ENCODE data around the gene EIF4G3.

DNA sequence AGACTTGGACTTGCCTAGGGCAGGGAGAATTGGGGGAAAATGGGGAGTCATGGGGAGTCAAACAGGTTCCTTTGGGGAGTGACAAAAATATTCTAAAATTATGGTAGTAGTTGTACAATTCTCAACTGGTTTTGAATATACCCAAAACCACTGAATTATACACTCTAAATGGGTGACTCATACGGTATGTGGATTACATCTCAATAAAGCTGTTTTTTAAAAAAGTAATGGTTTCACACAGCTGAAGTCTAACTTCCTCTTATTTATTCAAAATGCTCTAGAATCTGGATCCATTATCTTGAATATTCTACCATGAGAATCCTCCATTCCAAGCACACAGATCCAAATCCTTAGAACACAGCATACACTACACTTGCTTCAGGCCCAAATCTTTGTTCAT is 11.1 kb downstream of the EIF4G3 start:
- TF ChIP-seq EZH2 (IDR thresholded peaks at IDR 0.05; ENCODE audit: borderline replicate concordance, insufficient read depth, low read depth, low read length, poor library complexity, severe bottlenecking), result no peak
- TF ChIP-seq, protein P1, sequence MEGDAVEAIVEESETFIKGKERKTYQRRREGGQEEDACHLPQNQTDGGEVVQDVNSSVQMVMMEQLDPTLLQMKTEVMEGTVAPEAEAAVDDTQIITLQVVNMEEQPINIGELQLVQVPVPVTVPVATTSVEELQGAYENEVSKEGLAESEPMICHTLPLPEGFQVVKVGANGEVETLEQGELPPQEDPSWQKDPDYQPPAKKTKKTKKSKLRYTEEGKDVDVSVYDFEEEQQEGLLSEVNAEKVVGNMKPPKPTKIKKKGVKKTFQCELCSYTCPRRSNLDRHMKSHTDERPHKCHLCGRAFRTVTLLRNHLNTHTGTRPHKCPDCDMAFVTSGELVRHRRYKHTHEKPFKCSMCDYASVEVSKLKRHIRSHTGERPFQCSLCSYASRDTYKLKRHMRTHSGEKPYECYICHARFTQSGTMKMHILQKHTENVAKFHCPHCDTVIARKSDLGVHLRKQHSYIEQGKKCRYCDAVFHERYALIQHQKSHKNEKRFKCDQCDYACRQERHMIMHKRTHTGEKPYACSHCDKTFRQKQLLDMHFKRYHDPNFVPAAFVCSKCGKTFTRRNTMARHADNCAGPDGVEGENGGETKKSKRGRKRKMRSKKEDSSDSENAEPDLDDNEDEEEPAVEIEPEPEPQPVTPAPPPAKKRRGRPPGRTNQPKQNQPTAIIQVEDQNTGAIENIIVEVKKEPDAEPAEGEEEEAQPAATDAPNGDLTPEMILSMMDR (IDR thresholded peaks at IDR 0.05), result no peak
